ENCODE measurements around the gene DCTPP1. TPM values are rescaled to one million over a fixed set of nuclear protein-coding genes. Genes with fewer than 3 reads are reported as not detected.

DCTPP1 gene
- total and polyA plus RNA-seq, 2 of the 13 experiments (the other 11 are each of a cell fraction or from before 2014, with no cell fraction given) = 54.8 to 74.4 TPM

DNA sequence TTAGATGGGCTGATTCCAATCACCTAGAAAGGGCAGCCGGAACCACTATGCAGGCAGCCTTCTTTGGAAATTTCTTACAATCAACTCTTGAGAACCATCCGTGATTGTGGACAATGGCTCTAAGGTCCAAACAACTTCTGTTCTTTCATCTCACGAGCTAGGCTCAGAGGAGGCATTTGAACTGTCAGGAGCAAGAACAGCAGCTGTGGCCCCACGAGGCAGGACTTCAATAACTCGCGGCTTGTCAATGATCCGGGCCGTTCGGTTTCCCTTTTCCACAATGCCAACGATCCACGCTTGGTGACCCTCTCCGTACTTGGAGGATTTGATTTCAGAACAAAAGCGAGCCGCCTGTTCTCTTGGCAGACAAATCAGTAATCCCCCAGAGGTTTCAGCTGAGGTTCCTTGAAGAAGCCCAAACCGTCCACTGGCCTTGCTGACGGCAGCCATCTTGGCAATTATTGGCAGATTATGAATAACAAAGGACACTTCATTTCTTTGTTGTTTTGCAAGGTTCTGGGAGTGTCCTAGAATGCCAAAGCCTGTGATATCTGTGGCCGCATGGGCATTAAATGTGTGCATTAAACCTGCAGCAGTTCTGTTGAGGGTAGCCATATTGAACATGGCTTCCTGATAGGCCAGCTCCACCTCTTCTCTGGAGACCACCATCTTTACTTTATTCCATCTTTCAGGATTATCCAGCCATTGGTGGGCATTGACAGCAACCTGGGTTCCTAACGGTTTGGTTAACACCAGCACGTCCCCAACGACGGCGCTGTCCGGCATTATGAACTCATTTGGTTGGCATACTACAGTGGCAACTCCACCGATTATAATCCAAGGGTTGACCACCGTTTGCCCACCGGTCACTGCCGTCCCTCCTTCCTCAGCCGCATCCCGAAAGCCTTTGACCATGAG lies 14.7 kb upstream of the DCTPP1 start (continued):
- TF ChIP-seq, protein P1, sequence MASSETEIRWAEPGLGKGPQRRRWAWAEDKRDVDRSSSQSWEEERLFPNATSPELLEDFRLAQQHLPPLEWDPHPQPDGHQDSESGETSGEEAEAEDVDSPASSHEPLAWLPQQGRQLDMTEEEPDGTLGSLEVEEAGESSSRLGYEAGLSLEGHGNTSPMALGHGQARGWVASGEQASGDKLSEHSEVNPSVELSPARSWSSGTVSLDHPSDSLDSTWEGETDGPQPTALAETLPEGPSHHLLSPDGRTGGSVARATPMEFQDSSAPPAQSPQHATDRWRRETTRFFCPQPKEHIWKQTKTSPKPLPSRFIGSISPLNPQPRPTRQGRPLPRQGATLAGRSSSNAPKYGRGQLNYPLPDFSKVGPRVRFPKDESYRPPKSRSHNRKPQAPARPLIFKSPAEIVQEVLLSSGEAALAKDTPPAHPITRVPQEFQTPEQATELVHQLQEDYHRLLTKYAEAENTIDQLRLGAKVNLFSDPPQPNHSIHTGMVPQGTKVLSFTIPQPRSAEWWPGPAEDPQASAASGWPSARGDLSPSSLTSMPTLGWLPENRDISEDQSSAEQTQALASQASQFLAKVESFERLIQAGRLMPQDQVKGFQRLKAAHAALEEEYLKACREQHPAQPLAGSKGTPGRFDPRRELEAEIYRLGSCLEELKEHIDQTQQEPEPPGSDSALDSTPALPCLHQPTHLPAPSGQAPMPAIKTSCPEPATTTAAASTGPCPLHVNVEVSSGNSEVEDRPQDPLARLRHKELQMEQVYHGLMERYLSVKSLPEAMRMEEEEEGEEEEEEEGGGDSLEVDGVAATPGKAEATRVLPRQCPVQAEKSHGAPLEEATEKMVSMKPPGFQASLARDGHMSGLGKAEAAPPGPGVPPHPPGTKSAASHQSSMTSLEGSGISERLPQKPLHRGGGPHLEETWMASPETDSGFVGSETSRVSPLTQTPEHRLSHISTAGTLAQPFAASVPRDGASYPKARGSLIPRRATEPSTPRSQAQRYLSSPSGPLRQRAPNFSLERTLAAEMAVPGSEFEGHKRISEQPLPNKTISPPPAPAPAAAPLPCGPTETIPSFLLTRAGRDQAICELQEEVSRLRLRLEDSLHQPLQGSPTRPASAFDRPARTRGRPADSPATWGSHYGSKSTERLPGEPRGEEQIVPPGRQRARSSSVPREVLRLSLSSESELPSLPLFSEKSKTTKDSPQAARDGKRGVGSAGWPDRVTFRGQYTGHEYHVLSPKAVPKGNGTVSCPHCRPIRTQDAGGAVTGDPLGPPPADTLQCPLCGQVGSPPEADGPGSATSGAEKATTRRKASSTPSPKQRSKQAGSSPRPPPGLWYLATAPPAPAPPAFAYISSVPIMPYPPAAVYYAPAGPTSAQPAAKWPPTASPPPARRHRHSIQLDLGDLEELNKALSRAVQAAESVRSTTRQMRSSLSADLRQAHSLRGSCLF (CRISPR knock-in tag; IDR thresholded peaks at IDR 0.05; ENCODE audit: borderline replicate concordance) = no peak
- TF ChIP-seq ISL2 (CRISPR knock-in tag; IDR thresholded peaks at IDR 0.05) (no peak), SP2 (CRISPR knock-in tag; IDR thresholded peaks at IDR 0.05) (no peak), ZNF652 (CRISPR knock-in tag; IDR thresholded peaks at IDR 0.05; ENCODE audit: borderline replicate concordance, low read depth) (no peak), FOXK2 (IDR thresholded peaks at IDR 0.05) (no peak), RNF2 (conservative IDR thresholded peaks at IDR 0.05; ENCODE audit: low read depth) (no peak), ZNF674 (CRISPR knock-in tag; IDR thresholded peaks at IDR 0.05; ENCODE audit: low read depth) (no peak), ZNF430 (CRISPR knock-in tag; IDR thresholded peaks at IDR 0.05) (peak; percentile 23), SRF (IDR thresholded peaks at IDR 0.05; ENCODE audit: low read depth, low read length) (no peak), ZNF558 (CRISPR knock-in tag; IDR thresholded peaks at IDR 0.05; ENCODE audit: borderline replicate concordance) (peak; percentile 8; the same call in 1 of the 2 replicates), TBX2 (CRISPR knock-in tag; IDR thresholded peaks at IDR 0.05; ENCODE audit: borderline replicate concordance) (peak; percentile 14; the same call in 1 of the 2 replicates), ZBTB3 (CRISPR knock-in tag; IDR thresholded peaks at IDR 0.05; ENCODE audit: borderline replicate concordance, low read depth) (0 out of 2 replicates have a peak, but pooled peaks have one; percentile 55), KDM2A (CRISPR knock-in tag; IDR thresholded peaks at IDR 0.05; ENCODE audit: borderline replicate concordance, low read depth) (no peak), SCMH1 (CRISPR knock-in tag; IDR thresholded peaks at IDR 0.05; ENCODE audit: borderline replicate concordance) (no peak), AKAP8 (CRISPR knock-in tag; IDR thresholded peaks at IDR 0.05) (no peak; the same call in 1 of the 2 replicates), NRL (CRISPR knock-in tag; IDR thresholded peaks at IDR 0.05; ENCODE audit: borderline replicate concordance) (no peak)
- TF ChIP-seq, protein P2, sequence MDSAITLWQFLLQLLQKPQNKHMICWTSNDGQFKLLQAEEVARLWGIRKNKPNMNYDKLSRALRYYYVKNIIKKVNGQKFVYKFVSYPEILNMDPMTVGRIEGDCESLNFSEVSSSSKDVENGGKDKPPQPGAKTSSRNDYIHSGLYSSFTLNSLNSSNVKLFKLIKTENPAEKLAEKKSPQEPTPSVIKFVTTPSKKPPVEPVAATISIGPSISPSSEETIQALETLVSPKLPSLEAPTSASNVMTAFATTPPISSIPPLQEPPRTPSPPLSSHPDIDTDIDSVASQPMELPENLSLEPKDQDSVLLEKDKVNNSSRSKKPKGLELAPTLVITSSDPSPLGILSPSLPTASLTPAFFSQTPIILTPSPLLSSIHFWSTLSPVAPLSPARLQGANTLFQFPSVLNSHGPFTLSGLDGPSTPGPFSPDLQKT (CRISPR knock-in tag; IDR thresholded peaks at IDR 0.05; ENCODE audit: borderline replicate concordance) = no peak
- TF ChIP-seq, protein P3, sequence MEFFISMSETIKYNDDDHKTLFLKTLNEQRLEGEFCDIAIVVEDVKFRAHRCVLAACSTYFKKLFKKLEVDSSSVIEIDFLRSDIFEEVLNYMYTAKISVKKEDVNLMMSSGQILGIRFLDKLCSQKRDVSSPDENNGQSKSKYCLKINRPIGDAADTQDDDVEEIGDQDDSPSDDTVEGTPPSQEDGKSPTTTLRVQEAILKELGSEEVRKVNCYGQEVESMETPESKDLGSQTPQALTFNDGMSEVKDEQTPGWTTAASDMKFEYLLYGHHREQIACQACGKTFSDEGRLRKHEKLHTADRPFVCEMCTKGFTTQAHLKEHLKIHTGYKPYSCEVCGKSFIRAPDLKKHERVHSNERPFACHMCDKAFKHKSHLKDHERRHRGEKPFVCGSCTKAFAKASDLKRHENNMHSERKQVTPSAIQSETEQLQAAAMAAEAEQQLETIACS (CRISPR knock-in tag; IDR thresholded peaks at IDR 0.05) = peak; percentile 18; the same call in 1 of the 2 replicates
- TF ChIP-seq, protein P4, sequence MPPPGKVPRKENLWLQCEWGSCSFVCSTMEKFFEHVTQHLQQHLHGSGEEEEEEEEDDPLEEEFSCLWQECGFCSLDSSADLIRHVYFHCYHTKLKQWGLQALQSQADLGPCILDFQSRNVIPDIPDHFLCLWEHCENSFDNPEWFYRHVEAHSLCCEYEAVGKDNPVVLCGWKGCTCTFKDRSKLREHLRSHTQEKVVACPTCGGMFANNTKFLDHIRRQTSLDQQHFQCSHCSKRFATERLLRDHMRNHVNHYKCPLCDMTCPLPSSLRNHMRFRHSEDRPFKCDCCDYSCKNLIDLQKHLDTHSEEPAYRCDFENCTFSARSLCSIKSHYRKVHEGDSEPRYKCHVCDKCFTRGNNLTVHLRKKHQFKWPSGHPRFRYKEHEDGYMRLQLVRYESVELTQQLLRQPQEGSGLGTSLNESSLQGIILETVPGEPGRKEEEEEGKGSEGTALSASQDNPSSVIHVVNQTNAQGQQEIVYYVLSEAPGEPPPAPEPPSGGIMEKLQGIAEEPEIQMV (CRISPR knock-in tag; IDR thresholded peaks at IDR 0.05; ENCODE audit: low read depth) = 0 out of 2 replicates have a peak, but pooled peaks have one; percentile 23
- TF ChIP-seq, protein P5, sequence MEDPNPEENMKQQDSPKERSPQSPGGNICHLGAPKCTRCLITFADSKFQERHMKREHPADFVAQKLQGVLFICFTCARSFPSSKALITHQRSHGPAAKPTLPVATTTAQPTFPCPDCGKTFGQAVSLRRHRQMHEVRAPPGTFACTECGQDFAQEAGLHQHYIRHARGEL (CRISPR knock-in tag; IDR thresholded peaks at IDR 0.05) = no peak

All from HepG2 (cell line).